Measurements from ENCODE around the gene FAM98B. TPM values are rescaled to one million over a fixed set of nuclear protein-coding genes. Genes with fewer than 3 reads are reported as not detected.

FAM98B gene
- total RNA-seq, 1 donor = 9.8 TPM

- H3K27ac ChIP-seq (ENCODE audit: low read depth, low read length) = peak overlapping the region; percentile 83
- H3K79me2 ChIP-seq (ENCODE audit: insufficient read depth, low read length) = no peaks in the 10 kb centered on the region
- peak; percentile 72 for DNase-seq (ENCODE audit: insufficient read length, low spot score, missing footprints)
- H3K4me1 ChIP-seq (ENCODE audit: insufficient read depth, low read length) = peaks cover 37% of the 10 kb centered on the region
- H2AFZ ChIP-seq (ENCODE audit: low read length) = no peak overlapping the region
- no peaks in the 10 kb centered on the region for H3K9me3 ChIP-seq (ENCODE audit: low read depth, low read length)
- TF ChIP-seq CTCF (IDR thresholded peaks at IDR 0.05; ENCODE audit: extremely low read depth, low read depth, low read length) = no peak
- H3K36me3 ChIP-seq (ENCODE audit: insufficient read depth, low read length) = no peaks in the 10 kb centered on the region
- H3K27me3 ChIP-seq (ENCODE audit: insufficient read depth, low read length) = no peaks in the 10 kb centered on the region
- H3K4me3 ChIP-seq (ENCODE audit: insufficient read depth, low read length) = no peak overlapping the region
- no peaks in the 10 kb centered on the region for H4K20me1 ChIP-seq (ENCODE audit: insufficient read depth, low read length)
- H3K4me2 ChIP-seq (ENCODE audit: insufficient read depth, low read length) = peak overlapping the region; percentile 8
Measured at GRCh38 chr15:38536201-38536676, 82.3 kb downstream of the FAM98B start.

Other genes with a start within 250 kb of the FAM98B start
- 32.6 and 32.7 TPM in 2 replicates for gene SPRED1, start 201.3 kb upstream of the FAM98B start, total RNA-seq
- gene RASGRP1, start 110.7 kb downstream of the FAM98B start, total RNA-seq = 0.36 and 0.59 TPM in 2 replicates